BE2C (cell line): ENCODE results near the gene SCO1.

Experiments
- DNase-seq: peaks from one replicate; pipeline ENCODE4 v3.0.0-alpha.2; 2020
- H3K27me3 ChIP-seq: fragments of 250-450 bp; sonication (Bioruptor Pico); 2 replicates; pipeline ENCODE4 v1.5.1; 2020; ENCODE audit warnings: mild to moderate bottlenecking
- H3K36me3 ChIP-seq: fragments of 250-450 bp; sonication (Bioruptor Pico); 2 replicates; pipeline ENCODE4 v1.5.1; 2020; ENCODE audit warnings: mild to moderate bottlenecking
- H3K4me1 ChIP-seq: fragments of 250-450 bp; sonication (Bioruptor Pico); 2 replicates; pipeline ENCODE4 v1.5.1; 2020
- H3K4me3 ChIP-seq: 2 replicates; pipeline ENCODE4 v1.5.1; 2011; ENCODE audit warnings: low read depth, low read length
- H3K9me3 ChIP-seq: fragments of 250-450 bp; sonication (Bioruptor Pico); 2 replicates; pipeline ENCODE4 v1.5.1; 2020
- CTCF ChIP-seq: IDR thresholded peaks from 2 replicates; pipeline ENCODE4 v1.5.1; 2012; ENCODE audit warnings: mild to moderate bottlenecking, low read depth, low read length

SCO1 gene

GRCh38 chr17:10741416-10742135 lies 44.2 kb upstream of the SCO1 start:
- H3K36me3 ChIP-seq, result no peaks in the 10 kb centered on the region

GRCh38 chr17:10739386-10739785 lies 42.1 kb upstream of the SCO1 start:
- no peak overlapping the region for H3K4me3 ChIP-seq
- no peak for DNase-seq
- no peaks in the 10 kb centered on the region for H3K4me1 ChIP-seq
- no peaks in the 10 kb centered on the region for H3K36me3 ChIP-seq
- TF ChIP-seq CTCF, result no peak
- H3K9me3 ChIP-seq, result no peaks in the 10 kb centered on the region
- H3K27me3 ChIP-seq, result no peaks in the 10 kb centered on the region

More at GRCh38 chr17:10741416-10742135, 44.2 kb upstream of the SCO1 start:
- no peaks in the 10 kb centered on the region for H3K27me3 ChIP-seq
- H3K4me1 ChIP-seq, result no peaks in the 10 kb centered on the region
- DNase-seq, result no peak
- no peaks in the 10 kb centered on the region for H3K9me3 ChIP-seq
- no peak for TF ChIP-seq CTCF
- H3K4me3 ChIP-seq, result no peak overlapping the region

GRCh38 chr17:10738521-10739258 lies 41.4 kb upstream of the SCO1 start:
- DNase-seq, result no peak
- Histone ChIP-seq H3K4me1 (no peaks in the 10 kb centered on the region), H3K27me3 (no peaks in the 10 kb centered on the region), H3K9me3 (no peaks in the 10 kb centered on the region), H3K4me3 (no peak overlapping the region), H3K36me3 (no peaks in the 10 kb centered on the region)
- no peak for TF ChIP-seq CTCF

- no peaks in the 10 kb centered on the region for H3K9me3 ChIP-seq
- no peak overlapping the region for H3K4me3 ChIP-seq
- TF ChIP-seq CTCF, result no peak
Observed at GRCh38 chr17:10737736-10738135, 40.4 kb upstream of the SCO1 start.

GRCh38 chr17:10737168-10737622 lies 39.9 kb upstream of the SCO1 start:
- peak; percentile 74 for TF ChIP-seq CTCF
- no peaks in the 10 kb centered on the region for H3K4me1 ChIP-seq
- H3K36me3 ChIP-seq, result no peaks in the 10 kb centered on the region
- H3K27me3 ChIP-seq, result no peaks in the 10 kb centered on the region
- DNase-seq, result peak; percentile 51
- H3K4me3 ChIP-seq, result no peak overlapping the region
- no peaks in the 10 kb centered on the region for H3K9me3 ChIP-seq

More at GRCh38 chr17:10737736-10738135, 40.4 kb upstream of the SCO1 start:
- Histone ChIP-seq H3K4me1 (no peaks in the 10 kb centered on the region), H3K36me3 (no peaks in the 10 kb centered on the region), H3K27me3 (no peaks in the 10 kb centered on the region)
- no peak for DNase-seq

GRCh38 chr17:10735821-10736220 lies 38.5 kb upstream of the SCO1 start:
- Histone ChIP-seq H3K27me3 (no peaks in the 10 kb centered on the region), H3K36me3 (no peaks in the 10 kb centered on the region), H3K4me1 (no peaks in the 10 kb centered on the region), H3K4me3 (no peak overlapping the region), H3K9me3 (no peaks in the 10 kb centered on the region)
- no peak for DNase-seq
- no peak for TF ChIP-seq CTCF
